Uterus (tissue), 4 donors: ENCODE results near the gene KCNH3. TPM values are rescaled to one million over a fixed set of nuclear protein-coding genes. Genes with fewer than 3 reads are reported as not detected.
A peak's percentile ranks its signal among the peaks of the same experiment; 100 is the strongest.

Experiments
- DNase-seq, 2 donors: peaks; one replicate each; pipeline ENCODE4 v3.0.0-alpha.2; 2019 to 2020
- H3K27ac ChIP-seq, 2 donors: fragments of 200-600 bp; sonication (generic); 1 replicate in 1 of 2; 2 replicates in 1 of 2; pipeline ENCODE4 v1.5.1; 2016 to 2018
- H3K27me3 ChIP-seq, 2 donors: fragments of 200-600 bp; sonication (generic); one replicate each; pipeline ENCODE4 v1.5.1; 2018 to 2019; ENCODE audit warnings: control low read depth in 1 of 2
- H3K36me3 ChIP-seq, 2 donors: fragments of 200-600 bp; sonication (generic); one replicate each; pipeline ENCODE4 v1.5.1; 2019; ENCODE audit warnings: control low read depth in 1 of 2
- H3K4me1 ChIP-seq, 2 donors: fragments of 200-600 bp; sonication (generic); one replicate each; pipeline ENCODE4 v1.5.1; 2018 to 2019; ENCODE audit warnings: control low read depth in 1 of 2
- H3K4me3 ChIP-seq, 2 donors: fragments of 200-600 bp; sonication (generic); 1 replicate in 1 of 2; 2 replicates in 1 of 2; pipeline ENCODE4 v1.5.1; 2018 to 2019; ENCODE audit warnings: mild to moderate bottlenecking in 1 of 2
- H3K9me3 ChIP-seq, 2 donors: fragments of 200-600 bp; sonication (generic); one replicate each; pipeline ENCODE4 v1.5.1; 2019; ENCODE audit warnings: control low read depth in 1 of 2
- POLR2A ChIP-seq, 2 donors: fragments of 450-650 bp; IDR thresholded peaks; one replicate each; pipeline ENCODE4 v1.6.1; 2016; ENCODE audit warnings: antibody characterized with exemption in 2 of 2, mild to moderate bottlenecking in 1 of 2, moderate library complexity in 1 of 2
- intact Hi-C: fragments of 100-400 bp; cut with DNase I; formaldehyde crosslinking; loops from one replicate; pipeline ENCODE4 v1.15.1; 2023; ENCODE audit warnings: low total_unique reads
- total RNA-seq, 4 donors: library from RNA; depleted of rRNA in 3 of 4; stranded (reverse); fragments of >200 nt in 3 of 4; gene quantifications; one replicate each; pipeline versions ENCODE4 v1.1.0 to v1.2.4, GENCODE V29; 2014 to 2023
- TF ChIP-seq, protein P1 (sequence below), 4 experiments: fragments of 200-600 bp in 2 of 4; fragments of 450-650 bp in 2 of 4; sonication (generic) in 2 of 4; IDR thresholded peaks; one replicate each; pipeline ENCODE4 v1.5.1; 2016 to 2019; ENCODE audit warnings: antibody characterized with exemption in 4 of 4, mild to moderate bottlenecking in 2 of 4, moderate library complexity in 1 of 4
- donor health status: DM: yes; HTN: yes; CAD: no.

Gene KCNH3
- total RNA-seq, 4 donors from 2014 or later = under 0.01 to 1.7 (median 0.43) TPM; not detected in 1

DNA sequence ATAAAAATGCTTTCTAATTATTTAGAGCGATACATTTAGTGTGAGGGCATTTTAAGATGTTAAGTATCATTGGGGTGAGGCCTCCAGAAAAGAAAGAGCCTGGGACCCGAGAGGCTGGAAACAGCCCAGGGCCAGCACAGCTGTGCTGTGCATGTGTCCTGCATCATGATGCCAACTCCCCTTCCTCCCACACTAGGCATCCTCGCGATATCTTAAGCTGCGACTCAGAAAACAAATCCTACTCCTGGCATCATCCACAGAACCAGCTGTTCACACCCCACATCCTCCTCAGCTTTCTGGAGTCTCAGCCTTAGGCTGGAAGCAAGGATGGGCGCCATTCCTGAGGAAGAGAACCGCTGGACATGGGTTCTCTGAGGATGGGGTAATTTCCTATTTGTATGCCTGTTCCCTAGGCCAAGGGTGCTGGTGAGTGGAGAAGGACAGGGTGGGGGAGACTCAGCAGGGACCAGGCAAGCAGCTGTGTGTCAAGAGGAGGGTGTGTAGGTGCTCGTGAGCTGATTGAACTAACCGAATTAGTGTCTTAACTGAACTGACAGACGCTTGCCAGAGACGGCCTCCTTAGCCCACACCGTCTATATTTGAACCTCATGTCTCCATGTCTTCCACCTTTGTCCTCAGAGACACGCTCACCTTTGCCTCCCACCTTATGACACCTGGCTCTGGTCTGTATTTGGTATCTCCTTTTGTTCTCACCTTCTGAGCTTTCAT, 44.7 kb downstream of the KCNH3 start:
- peak overlapping the region; percentile 4 to 18 for H3K27ac ChIP-seq
- H3K9me3 ChIP-seq = no peaks in the 10 kb centered on the region
- H3K36me3 ChIP-seq = no peaks in the 10 kb centered on the region
- no peak for TF ChIP-seq POLR2A (IDR thresholded peaks at IDR 0.05)
- TF ChIP-seq, protein P1, sequence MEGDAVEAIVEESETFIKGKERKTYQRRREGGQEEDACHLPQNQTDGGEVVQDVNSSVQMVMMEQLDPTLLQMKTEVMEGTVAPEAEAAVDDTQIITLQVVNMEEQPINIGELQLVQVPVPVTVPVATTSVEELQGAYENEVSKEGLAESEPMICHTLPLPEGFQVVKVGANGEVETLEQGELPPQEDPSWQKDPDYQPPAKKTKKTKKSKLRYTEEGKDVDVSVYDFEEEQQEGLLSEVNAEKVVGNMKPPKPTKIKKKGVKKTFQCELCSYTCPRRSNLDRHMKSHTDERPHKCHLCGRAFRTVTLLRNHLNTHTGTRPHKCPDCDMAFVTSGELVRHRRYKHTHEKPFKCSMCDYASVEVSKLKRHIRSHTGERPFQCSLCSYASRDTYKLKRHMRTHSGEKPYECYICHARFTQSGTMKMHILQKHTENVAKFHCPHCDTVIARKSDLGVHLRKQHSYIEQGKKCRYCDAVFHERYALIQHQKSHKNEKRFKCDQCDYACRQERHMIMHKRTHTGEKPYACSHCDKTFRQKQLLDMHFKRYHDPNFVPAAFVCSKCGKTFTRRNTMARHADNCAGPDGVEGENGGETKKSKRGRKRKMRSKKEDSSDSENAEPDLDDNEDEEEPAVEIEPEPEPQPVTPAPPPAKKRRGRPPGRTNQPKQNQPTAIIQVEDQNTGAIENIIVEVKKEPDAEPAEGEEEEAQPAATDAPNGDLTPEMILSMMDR (IDR thresholded peaks at IDR 0.05) = no peak
- DNase-seq = no peak
- H3K4me3 ChIP-seq = no peak overlapping the region
- H3K4me1 ChIP-seq = no peaks in the 10 kb centered on the region
- intact Hi-C loops = no loop called here
- H3K27me3 ChIP-seq = no peaks in the 10 kb centered on the region

DNA sequence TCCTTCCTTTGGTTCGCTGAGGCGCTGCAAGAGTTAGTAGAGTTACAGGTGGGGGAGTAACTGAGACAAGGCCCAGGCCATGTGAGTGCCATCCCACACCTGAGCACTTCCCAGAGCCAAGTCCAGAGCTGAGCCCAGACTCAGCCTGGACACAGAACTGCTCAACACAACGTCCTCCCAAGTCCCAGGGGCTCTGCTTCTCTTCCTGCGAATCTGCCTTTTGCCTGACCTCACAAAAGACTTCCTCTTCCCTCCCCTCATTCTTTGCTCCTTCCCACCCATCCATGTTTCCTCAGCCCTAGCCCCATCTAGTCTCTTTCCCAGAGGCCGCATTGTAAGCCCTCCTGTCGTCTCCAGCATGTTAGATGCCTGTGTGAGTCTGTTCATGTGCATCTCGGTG, 45.8 kb downstream of the KCNH3 start:
- no peak for TF ChIP-seq POLR2A (IDR thresholded peaks at IDR 0.05)
- TF ChIP-seq, protein P1 (IDR thresholded peaks at IDR 0.05) = no peak
- H3K27ac ChIP-seq = no peak overlapping the region
- H3K27me3 ChIP-seq = no peaks in the 10 kb centered on the region

DNA sequence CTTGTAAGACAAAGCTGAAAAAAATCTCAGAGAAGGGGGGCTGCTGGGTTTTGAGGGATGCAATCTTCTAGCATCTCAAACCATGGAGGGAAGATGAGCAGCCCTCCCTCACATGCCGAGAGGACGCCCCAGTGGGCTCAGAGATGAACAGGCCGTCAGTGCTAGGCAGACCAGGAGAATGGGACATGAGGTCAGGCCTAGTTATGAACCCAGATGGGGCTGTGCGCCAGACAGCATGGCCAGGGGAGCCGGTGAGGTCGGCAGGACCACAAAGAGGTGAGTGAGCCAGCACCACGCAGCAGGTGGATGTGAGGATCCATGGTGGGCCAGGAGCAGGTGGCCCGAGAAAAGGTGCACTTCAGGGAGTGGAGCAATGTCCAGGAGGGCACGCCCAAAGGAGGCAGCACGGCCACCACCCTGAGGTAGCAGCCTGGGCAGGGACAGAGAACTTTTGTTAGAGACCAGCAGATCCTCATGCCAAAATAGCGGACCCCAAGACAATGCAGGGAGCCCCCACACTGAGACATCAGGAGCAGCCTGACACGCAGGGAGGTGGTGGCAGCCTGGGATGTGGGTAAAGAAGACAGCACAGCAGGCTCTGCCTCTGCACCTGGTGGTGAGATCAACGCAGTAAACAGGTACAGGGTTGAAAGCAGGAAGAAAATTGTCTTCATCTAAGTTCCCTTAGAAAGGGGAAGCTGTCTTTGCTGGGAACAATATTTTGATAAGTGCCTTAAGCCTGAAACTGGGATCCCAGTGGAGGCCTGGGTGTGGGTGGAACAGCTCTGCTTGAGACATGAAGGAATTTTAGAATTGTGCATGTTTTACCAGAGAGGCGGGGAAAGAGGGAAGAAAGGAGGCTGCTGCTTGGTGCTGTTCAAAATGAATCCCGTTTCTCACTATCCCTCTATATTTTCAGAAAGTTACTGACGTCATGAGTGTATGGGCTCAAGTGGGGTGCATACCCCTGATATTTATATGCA, 46.9 kb downstream of the KCNH3 start:
- intact Hi-C loops = no loop called here
- Histone ChIP-seq H3K4me1 (no peaks in the 10 kb centered on the region), H3K27me3 (no peaks in the 10 kb centered on the region), H3K36me3 (no peaks in the 10 kb centered on the region), H3K27ac (no peak overlapping the region), H3K4me3 (no peak overlapping the region), H3K9me3 (no peaks in the 10 kb centered on the region)
- TF ChIP-seq POLR2A (IDR thresholded peaks at IDR 0.05) = no peak
- TF ChIP-seq, protein P1 (IDR thresholded peaks at IDR 0.05) = no peak
- DNase-seq = no peak

More for the DNA sequence above, 45.8 kb downstream of the KCNH3 start:
- H3K4me1 ChIP-seq = no peaks in the 10 kb centered on the region
- intact Hi-C loops = no loop called here
- no peaks in the 10 kb centered on the region for H3K36me3 ChIP-seq
- no peak for DNase-seq
- H3K9me3 ChIP-seq = no peaks in the 10 kb centered on the region
- H3K4me3 ChIP-seq = no peak overlapping the region

DNA sequence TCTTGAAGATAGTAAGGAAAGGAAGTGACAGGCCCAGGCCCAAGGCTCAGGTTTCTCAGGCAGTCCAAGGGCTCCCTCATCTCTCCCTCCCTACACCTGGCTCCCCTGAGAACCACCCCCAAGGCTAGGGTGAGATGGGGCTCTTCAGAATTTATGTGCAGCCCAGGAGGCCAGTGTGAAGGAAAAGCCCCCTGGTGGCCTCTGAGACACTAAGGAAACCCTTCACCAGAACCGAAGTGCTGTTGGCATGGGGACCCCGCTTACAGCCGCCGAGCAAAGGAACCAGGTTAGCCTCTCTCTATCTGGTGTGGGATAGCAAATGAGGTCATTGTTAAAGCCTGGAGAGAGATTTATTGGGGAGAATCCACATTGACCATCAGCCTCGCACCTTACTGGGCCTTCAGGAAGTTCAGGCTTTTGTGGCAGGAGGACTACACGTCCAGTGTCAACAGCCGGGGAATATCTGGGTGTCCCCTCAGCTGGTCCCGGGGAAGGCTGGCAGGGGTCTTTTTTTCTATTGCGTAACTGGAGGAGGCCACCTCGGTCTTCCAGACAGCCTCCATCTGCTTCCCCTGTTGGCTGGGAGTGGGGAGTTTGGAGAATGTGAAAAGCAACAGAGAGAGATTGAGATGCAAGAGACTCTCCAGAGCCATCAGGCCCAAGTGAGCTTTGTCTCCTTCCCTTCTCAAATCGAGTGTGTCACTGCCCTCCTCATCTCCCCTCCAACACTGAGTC, 48.5 kb downstream of the KCNH3 start:
- H3K27ac ChIP-seq = no peak overlapping the region
- intact Hi-C loops = no loop called here
- TF ChIP-seq, protein P1 (IDR thresholded peaks at IDR 0.05) = no peak
- no peak for TF ChIP-seq POLR2A (IDR thresholded peaks at IDR 0.05)
- H3K4me3 ChIP-seq = no peak overlapping the region
- H3K4me1 ChIP-seq = no peaks in the 10 kb centered on the region
- no peak for DNase-seq
- no peaks in the 10 kb centered on the region for H3K27me3 ChIP-seq
- no peaks in the 10 kb centered on the region for H3K36me3 ChIP-seq
- no peaks in the 10 kb centered on the region for H3K9me3 ChIP-seq
